Heart right ventricle (tissue), 16 donors: ENCODE data around the gene ACSS2. TPM values are rescaled to one million over a fixed set of nuclear protein-coding genes. Genes with fewer than 3 reads are reported as not detected.
A peak's percentile ranks its signal among the peaks of the same experiment; 100 is the strongest.

Experiments used
- ATAC-seq, 8 donors: fragments of 200-7000 bp; cut with Tn5 transposase; one replicate each; pipeline ENCODE4 v1.9.1; 2020; ENCODE audit warnings: mild to moderate bottlenecking in 8 of 8, moderate library complexity in 8 of 8, moderate number of reproducible peaks in 1 of 8
- DNase-seq, 2 donors: peaks; one replicate each; pipeline ENCODE4 v3.0.0-alpha.2; 2020
- H3K27ac ChIP-seq, 10 donors: fragments of 200-600 bp; sonication (generic) in 2 of 10; one replicate each; pipeline versions ENCODE4 v1.5.0 to v1.8.0; 2020 to 2022; ENCODE audit warnings: mild to moderate bottlenecking in 3 of 10
- H3K27me3 ChIP-seq, 7 donors: fragments of 200-600 bp; one replicate each; pipeline ENCODE4 v1.8.0; 2021 to 2022; ENCODE audit warnings: mild to moderate bottlenecking in 2 of 7
- H3K36me3 ChIP-seq, 9 donors: fragments of 200-600 bp; sonication (generic) in 1 of 9; one replicate each; pipeline versions ENCODE4 v1.5.0 to v1.8.0; 2020 to 2022; ENCODE audit warnings: mild to moderate bottlenecking in 2 of 9
- H3K4me1 ChIP-seq, 9 donors: fragments of 200-600 bp; sonication (generic) in 1 of 9; one replicate each; pipeline versions ENCODE4 v1.5.0 to v1.8.0; 2020 to 2022; ENCODE audit warnings: mild to moderate bottlenecking in 4 of 9
- H3K4me3 ChIP-seq, 10 donors: fragments of 200-600 bp; sonication (generic) in 2 of 10; one replicate each; pipeline versions ENCODE4 v1.5.0 to v1.8.0; 2020 to 2022; ENCODE audit warnings: mild to moderate bottlenecking in 7 of 10, moderate library complexity in 2 of 10
- H3K9me3 ChIP-seq, 11 donors: fragments of 200-600 bp in 10 of 11; sonication (generic) in 2 of 11; one replicate each; pipeline versions ENCODE4 v1.5.0 to v1.8.0; 2013 to 2022; ENCODE audit warnings: mild to moderate bottlenecking in 2 of 11, control low read depth in 1 of 11, moderate library complexity in 1 of 11
- CTCF ChIP-seq, 9 donors: fragments of 200-600 bp; sonication (generic) in 2 of 9; IDR thresholded peaks; one replicate each; pipeline versions ENCODE4 v1.5.0 to v1.8.0; 2021 to 2022; ENCODE audit warnings: antibody characterized with exemption in 9 of 9, mild to moderate bottlenecking in 5 of 9, moderate library complexity in 1 of 9
- WGBS, 2 donors: extraction: QIAGEN DNeasy Blood & Tissue Kit; methylation state at CpG; one replicate each; pipeline ENCODE4 v1.1.7; 2013; ENCODE audit warnings: inconsistent platforms in 1 of 2; 5-methylcytosine and 5-hydroxymethylcytosine counted together
- intact Hi-C, 10 donors: fragments of 100-400 bp; cut with DNase I; formaldehyde crosslinking; loops; one replicate each; pipeline versions ENCODE4 v1.11.1 to v1.14.2; 2022
- polyA plus RNA-seq, 2 donors: library from polyadenylated mRNA; stranded (reverse); fragments of 200-250 nt; gene quantifications; one replicate each; pipeline ENCODE4 v1.2.3, GENCODE V29; 2013
- total RNA-seq, 10 donors: library from RNA; stranded (reverse); fragmentation: NEBNext Ultra II Directional in 3 of 10; extraction: Animal tissue kit (Norgen Biotek cat#: 25700) in 3 of 10; gene quantifications; one replicate each; pipeline versions ENCODE4 v1.2.1 to v1.2.4, GENCODE V29; 2021 to 2023
- donor health status: Arrhythmogenic right ventricular cardiomyopathy.
- donor health status: ischemic (EF 13 %, LVEDD 7.1; RV severe dilation, severe dysfunction).
- donor health status: healthy with polysubstance abuse.
- donor health status: DM: no; HTN: yes; CAD: no.
- donor health status: DM: no; HTN: no; CAD: no.
- donor health status: ischemic (EF 25% LVEDD 6.9; RV normal size, moderate dysfunction).
- donor health status: ischemic (EF 25% LVEDD 5.7; RV mildly dilated, moderate dysfunction).
- donor health status: healthy.
- donor health status: DM: yes; HTN: yes; CAD: no.
- donor health status: Ischemic cardiomyopathy.
- donor health status: ischemic (EF 35%, LVEDD 5.7; RV mildly dilated, moderate dysfunction).
- donor health status: nonischemic (EF 11% LVEDD 7.7; RV severe dilation, severe dysfunction).
- donor health status: DM: yes; HTN: yes; CAD: no.
- donor health status: PGD.
- donor health status: ischemic (EF 29% LVEDD 5.4; RV normal size, mild dysfunction).
- donor health status: nonischemic (EF 23%, LVEDD 6.1; RV moderate dilation, normal function).

Gene ACSS2
- total and polyA plus RNA-seq, 12 donors = 65.4 to 213 (median 104) TPM

GRCh38 chr20:34904202-34904621, 27.8 kb downstream of the ACSS2 start:
- 35 to 37% methylated on average over 3 of the region's 3 CpGs for WGBS, 2 donors
- peak in 1 of 8 donors; percentile 35 for ATAC-seq
- Histone ChIP-seq H3K4me3 (no peak overlapping the region), H3K36me3 (peaks cover 0 to 11% (median 0%) of the 10 kb centered on the region in 9 donors), H3K27me3 (no peaks in the 10 kb centered on the region), H3K4me1 (peaks cover 0 to 62% (median 31%) of the 10 kb centered on the region in 9 donors), H3K27ac (peak overlapping the region in 6 of 10 donors; percentile 2 to 67 (median 50)), H3K9me3 (no peaks in the 10 kb centered on the region)
- intact Hi-C loops = no loop called here
- no peak for DNase-seq
- TF ChIP-seq CTCF (IDR thresholded peaks at IDR 0.05) = no peak

GRCh38 chr20:34907616-34908469, 31.4 kb downstream of the ACSS2 start:
- peaks cover 0 to 6% (median 0%) of the 10 kb centered on the region in 9 donors for H3K36me3 ChIP-seq
- H3K9me3 ChIP-seq = no peaks in the 10 kb centered on the region

GRCh38 chr20:34915131-34915530, 38.7 kb downstream of the ACSS2 start:
- Histone ChIP-seq H3K4me3 (no peak overlapping the region), H3K36me3 (peaks cover 0 to 41% (median 0%) of the 10 kb centered on the region in 9 donors), H3K27ac (peak overlapping the region in 9 of 10 donors; percentile 12 to 74 (median 59)), H3K4me1 (peaks cover 0 to 44% (median 25%) of the 10 kb centered on the region in 9 donors), H3K9me3 (no peaks in the 10 kb centered on the region), H3K27me3 (no peaks in the 10 kb centered on the region)
- 78 to 84% methylated on average over 4 of the region's 4 CpGs for WGBS, 2 donors
- ATAC-seq = no peak
- intact Hi-C loops = no loop called here
- DNase-seq = no peak
- no peak for TF ChIP-seq CTCF (IDR thresholded peaks at IDR 0.05)

More at GRCh38 chr20:34907616-34908469, 31.4 kb downstream of the ACSS2 start:
- TF ChIP-seq CTCF (IDR thresholded peaks at IDR 0.05) = no peak
- intact Hi-C loops = no loop called here
- H3K4me1 ChIP-seq = peaks cover 0 to 57% (median 31%) of the 10 kb centered on the region in 9 donors
- peak overlapping the region; percentile 3 to 91 (median 80) for H3K27ac ChIP-seq
- 22 to 27% methylated on average over 7 of the region's 7 CpGs for WGBS, 2 donors
- no peaks in the 10 kb centered on the region for H3K27me3 ChIP-seq
- peak; percentile 51 to 72 for DNase-seq
- H3K4me3 ChIP-seq = no peak overlapping the region
- ATAC-seq = peak; percentile 86 to 98 (median 94)

- no peak for TF ChIP-seq CTCF (IDR thresholded peaks at IDR 0.05)
- Histone ChIP-seq H3K27ac (peak overlapping the region in 9 of 10 donors; percentile 12 to 74 (median 59)), H3K4me3 (no peak overlapping the region), H3K4me1 (peaks cover 0 to 44% (median 25%) of the 10 kb centered on the region in 9 donors), H3K36me3 (peaks cover 0 to 49% (median 3%) of the 10 kb centered on the region in 9 donors), H3K9me3 (no peaks in the 10 kb centered on the region), H3K27me3 (no peaks in the 10 kb centered on the region)
- 74 to 78% methylated on average over 4 of the region's 4 CpGs for WGBS, 2 donors
- intact Hi-C loops = no loop called here
- ATAC-seq = peak in 1 of 8 donors; percentile 48
- DNase-seq = no peak
Measured at GRCh38 chr20:34915749-34916455, 39.5 kb downstream of the ACSS2 start.
